Activated CD4-positive, alpha-beta T cell treated with anti-CD3 and anti-CD28 coated beads, Interleukin-2, amount 50 U/mL, for 48 hours (primary cell): ENCODE results near the gene PLD1.
"Not testable (repeated sequence)": the region's sequence is repeated elsewhere in the genome, so short reads cannot be mapped to it uniquely, and the experiment has no call there.

Source experiments
- DNase-seq, 2 experiments: peaks; one replicate each; pipeline ENCODE4 v3.0.0-alpha.2; 2020

PLD1 gene

DNA sequence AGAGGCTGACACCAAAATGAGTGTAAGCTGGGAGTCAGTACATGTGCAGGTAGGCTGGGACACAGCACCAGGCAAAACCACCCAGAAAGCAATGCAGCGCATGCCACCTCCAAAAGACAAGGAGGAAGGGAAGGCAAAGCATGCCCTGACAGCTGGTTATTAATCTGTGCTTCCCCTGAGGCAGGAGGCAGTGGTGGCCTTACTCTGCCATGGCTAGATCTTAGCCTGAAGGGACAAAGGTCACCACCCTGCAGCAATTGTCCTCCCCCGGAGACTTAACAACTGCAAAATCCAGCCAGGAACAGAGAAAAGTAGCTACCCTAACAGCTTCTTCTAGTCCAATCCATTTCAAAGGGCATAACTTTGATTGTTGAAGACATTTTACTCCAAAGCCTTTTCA is 73.7 kb downstream of the PLD1 start:
- no peak for DNase-seq

DNA sequence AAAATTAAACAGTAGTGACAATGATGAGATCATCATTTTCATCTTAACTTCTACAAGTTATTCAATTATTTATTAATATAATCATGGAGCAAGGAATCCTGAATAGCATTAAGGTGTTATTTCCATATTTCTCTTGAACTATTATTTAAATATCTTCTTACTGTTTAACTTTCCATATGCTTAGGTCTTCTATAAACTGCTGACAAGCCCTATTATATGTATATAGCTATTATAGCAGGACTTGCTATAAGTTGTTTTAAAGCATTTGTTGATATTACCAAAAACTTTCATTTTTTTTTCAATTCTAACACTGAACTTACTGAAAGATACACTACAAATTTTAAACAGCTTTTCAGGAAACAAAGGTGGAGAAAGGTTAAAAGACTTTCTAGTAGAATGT is 76.7 kb downstream of the PLD1 start:
- no peak for DNase-seq

GRCh38 chr3:171732756-171733155 is 77.5 kb downstream of the PLD1 start:
- no peak for DNase-seq

GRCh38 chr3:171731691-171732090 is 78.6 kb downstream of the PLD1 start:
- no peak for DNase-seq

DNA sequence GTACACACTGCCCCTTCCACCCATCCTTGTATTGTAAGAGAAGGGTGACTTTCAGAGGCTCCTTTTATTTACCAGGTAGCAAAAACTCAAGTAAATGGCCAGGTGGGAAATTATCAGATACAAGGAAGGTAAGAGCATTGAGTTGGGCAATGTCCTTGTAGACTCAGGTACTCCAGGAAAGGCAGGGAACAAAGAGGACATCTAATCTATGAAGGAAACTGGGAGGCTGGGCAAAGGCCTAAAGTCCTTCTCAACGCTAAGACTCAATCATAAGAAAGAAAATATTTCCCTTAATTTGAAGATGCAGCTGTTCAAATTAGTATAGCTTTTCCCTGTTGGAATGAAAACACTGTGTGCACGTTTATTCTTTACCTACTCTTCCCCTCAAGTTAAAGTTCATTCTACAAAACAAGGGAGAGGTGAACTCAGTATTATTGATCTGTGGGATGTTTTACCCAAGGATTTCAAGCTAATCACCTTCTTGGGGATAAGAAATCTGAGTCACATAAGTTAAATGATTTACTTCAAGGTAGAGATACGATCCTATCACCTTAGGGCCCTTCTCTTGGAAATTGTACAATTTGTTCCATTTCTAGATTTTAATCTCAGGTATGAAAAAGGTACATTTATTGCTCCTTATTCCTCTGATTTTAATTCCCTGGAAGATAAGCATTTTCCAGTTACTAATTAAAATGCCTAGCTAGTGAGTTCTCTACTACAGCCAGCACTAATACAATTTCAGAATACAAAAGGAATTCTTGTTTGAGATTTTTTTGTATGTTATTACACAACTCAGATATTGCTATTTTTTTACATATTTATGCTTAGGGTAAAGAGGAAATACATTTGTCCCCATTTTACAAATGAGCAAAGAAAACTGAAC is 80.6 kb downstream of the PLD1 start:
- no peak for DNase-seq

- DNase-seq = no peak
These were observed 83.0 kb downstream of the PLD1 start for GRCh38 chr3:171727288-171727687.

DNA sequence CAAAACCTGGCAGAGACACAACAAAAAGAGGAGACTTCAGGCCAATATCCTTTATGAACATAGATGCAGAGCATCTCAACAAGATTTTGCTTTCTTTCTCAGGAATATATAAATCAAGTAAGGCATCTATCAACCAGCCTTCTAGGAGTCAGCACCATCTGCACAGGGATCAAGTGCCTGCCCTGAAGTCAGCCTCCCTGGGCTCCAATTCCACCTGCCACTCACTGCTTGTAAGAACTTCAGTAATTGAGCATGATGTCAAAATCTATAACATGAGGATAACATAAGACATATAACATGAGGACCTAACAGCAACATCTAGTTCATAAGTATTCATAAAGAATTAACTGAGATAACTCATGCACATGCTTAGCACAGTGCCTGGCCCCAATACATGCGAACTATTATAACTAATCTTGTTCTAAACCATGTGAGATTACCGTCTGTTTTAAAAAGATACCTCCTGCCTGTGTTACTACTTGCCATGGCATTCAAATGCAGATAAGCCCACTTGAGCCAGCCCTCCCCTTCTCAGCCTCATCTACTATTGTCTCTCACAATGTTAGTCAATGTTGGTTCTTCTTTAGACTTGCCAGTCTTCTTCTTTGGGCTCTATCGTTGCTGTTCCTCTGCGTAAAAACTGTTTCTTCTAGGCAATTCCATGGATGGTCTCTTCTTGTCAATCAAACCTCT is 91.6 kb downstream of the PLD1 start:
- no peak for DNase-seq

- no peak for DNase-seq
These were observed 95.1 kb downstream of the PLD1 start for GRCh38 chr3:171715155-171715554.

- no peak for DNase-seq
These were observed 97.9 kb downstream of the PLD1 start for GRCh38 chr3:171712171-171712938.

DNA sequence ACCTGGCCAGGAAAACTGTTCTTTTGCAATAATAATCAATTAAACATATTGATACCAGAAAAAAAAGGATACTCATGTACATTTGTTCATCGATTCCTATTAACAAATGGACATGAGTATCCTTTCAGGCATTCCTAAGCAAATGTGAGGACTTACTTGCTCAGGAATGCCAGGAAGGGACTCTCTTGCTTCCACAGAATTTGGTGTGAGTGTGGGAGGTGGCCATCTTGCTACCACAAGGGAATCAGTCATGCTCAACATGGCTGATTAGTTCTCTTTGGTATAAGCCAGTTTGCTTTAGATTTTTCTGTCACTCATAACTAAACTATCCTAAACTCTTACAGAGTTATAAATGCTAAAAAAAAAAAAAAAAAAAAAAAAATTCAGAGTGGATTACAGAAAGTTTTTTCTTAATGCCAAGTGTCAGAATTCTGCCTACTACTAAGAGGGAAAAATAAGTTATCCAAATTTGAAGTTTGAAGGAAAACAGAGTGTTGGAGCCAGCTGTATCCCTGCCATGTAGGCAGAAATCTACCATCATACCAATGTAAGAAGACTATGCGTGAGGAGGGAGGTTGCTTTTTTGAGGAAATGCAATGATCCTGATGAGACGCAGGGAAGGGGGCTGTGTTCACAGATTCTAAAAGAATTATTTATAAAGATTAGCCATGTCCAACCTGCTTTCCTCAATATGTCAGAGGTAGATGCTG is 98.7 kb downstream of the PLD1 start:
- DNase-seq = no peak

DNA sequence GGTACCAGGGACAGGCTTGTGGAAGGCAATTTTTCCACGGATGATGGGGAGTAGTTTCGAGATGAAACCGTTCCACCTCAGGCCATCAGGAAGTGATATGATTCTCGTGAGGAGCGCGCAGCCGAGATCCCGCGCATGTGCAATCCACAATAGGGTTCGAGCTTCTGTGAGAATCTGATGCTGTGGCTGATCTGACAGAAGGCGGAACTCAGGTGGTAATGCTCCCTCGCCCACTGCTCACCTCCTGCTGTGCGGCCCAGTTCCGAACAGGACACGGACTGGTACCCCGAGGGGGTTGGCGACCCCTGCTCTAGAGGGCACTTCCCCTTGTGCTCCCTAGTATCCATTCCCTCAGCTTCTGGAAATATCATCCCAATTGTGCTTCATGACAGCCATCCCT is 99.9 kb downstream of the PLD1 start:
- DNase-seq = no peak

- DNase-seq = no peak
These were observed 105.5 kb downstream of the PLD1 start for GRCh38 chr3:171704814-171705213.

- peak; percentile 19 to 24 for DNase-seq
These were observed 106.3 kb downstream of the PLD1 start for GRCh38 chr3:171704002-171704401.

DNA sequence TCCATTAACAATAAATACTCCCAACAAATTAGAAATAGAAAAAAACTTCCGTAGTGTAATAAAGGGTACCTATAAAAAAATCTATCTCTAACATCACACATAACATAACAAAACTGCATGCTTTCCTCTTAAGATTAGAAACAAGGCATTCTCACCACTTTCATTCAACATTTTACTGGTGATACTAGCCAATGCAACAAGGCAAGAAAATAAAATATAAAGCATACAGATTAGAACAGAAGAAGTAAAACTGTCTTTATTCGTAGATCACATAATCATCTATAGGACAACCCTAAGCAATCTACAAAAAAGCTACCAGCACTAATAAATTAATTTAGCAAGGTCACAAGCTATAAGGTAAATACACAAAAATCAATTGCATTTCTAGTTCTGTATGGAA is 107.1 kb downstream of the PLD1 start:
- no peak for DNase-seq

DNA sequence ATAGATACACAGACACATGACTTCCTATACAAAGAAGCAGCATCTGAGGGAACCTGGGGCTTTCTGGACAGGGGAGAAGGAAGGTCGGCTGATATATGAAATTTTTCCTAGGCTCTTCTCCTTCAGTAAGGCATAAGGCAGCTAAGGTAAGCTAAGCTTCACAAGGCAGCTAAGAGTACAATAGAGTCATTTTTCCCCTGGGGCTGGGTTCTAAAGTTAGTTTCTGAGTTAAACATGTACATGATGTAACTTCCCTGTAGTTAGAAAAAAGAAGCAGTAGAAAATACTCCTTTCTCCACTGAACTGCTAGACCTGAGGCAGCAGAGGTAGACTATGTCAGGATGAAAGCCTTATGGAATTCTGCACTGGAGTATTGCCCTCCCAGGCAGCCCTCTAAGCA is 109.6 kb downstream of the PLD1 start:
- DNase-seq = no peak

GRCh38 chr3:171700157-171700556 is 110.1 kb downstream of the PLD1 start:
- no peak for DNase-seq

DNA sequence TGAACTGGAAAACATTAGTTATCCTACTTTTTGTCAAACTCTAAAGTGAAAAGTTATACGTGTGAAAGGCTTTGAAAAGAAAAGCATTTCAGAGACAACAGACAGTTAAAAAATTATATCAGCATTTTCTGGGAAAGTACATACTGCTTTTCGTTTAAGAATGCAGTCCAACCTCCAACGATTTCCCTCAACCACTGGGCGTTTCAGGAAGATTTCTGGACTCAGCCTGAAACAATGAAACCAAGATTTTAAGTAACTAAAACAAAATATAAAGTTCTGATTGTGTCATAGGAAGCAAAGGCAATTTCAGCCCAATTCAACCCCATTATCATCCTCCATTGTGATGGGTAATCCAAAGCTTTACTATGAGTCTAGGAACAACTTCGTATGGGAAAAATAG is 110.7 kb downstream of the PLD1 start:
- DNase-seq = no peak

DNA sequence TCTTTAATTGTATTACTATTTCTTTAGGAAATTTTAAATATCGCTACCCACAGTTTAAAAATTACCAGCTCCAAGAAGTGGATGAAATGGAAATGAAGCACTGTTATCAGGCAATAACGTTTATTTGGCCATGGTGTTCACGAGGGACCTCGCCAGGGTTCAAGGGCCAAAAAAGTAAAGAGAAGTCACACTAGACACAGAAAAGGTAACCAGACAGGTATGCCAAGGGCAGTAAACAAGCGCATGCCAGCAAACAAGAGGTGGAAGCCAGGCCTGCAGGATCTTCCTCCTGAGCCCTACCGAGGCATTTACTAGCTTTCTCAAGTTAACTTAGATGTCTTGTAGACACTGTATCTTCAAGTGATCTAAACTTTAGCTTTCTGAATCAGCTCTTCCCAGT is 113.5 kb downstream of the PLD1 start:
- no peak for DNase-seq

GRCh38 chr3:171695426-171695825 is 114.9 kb downstream of the PLD1 start:
- DNase-seq = no peak

- DNase-seq = no peak
These were observed 115.4 kb downstream of the PLD1 start for GRCh38 chr3:171694888-171695287.

DNA sequence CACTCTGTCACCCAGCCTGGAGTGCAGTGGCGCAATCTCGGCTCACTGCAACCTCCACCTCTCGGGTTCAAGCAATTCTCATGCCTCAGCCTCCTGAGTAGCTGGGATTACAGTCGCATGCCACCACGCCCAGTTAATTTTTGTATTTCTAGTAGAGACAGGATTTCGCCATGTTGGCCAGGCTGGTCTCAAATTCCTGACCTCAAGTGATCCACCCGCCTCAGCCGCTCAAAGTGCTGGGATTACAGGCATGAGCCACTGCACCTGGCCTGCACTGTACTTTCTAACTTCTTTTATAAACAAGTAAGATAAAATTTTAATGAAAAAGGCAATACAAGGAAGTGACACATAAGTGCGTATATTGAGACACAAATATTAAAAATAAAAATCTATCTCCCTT is 117.7 kb downstream of the PLD1 start:
- DNase-seq = not testable (repeated sequence)

DNA sequence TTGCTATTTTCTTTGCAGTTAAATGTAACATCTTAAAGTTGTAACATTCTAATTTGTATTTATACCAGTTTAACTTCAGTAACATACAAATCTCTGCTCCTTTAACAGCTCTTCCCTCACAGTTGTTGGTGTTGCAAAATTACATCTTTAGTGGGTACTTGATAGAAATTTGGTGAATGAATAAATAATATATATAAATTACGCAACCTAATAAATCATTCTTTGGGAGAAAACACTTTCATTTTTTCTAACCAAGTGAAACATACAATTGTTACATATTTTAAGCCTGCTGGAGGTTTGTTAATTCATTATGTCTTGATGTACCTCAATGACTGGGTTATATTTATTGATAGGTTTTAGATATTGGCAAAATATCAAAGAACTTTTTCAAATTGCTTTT is 118.8 kb downstream of the PLD1 start:
- DNase-seq = no peak

GRCh38 chr3:171690281-171690680 is 120.0 kb downstream of the PLD1 start:
- no peak for DNase-seq
